Left ventricle myocardium inferior (tissue), 1 donor: ENCODE results near the gene PKDREJ. TPM values are rescaled to one million over a fixed set of nuclear protein-coding genes. Genes with fewer than 3 reads are reported as not detected.
A peak's percentile ranks its signal among the peaks of the same experiment; 100 is the strongest.
"Not testable (repeated sequence)": the region's sequence is repeated elsewhere in the genome, so short reads cannot be mapped to it uniquely, and the experiment has no call there.

Experiments
- DNase-seq: peaks from one replicate; pipeline ENCODE4 v3.0.0-alpha.2; 2020
- H3K27ac ChIP-seq: fragments of 200-600 bp; replicated peaks from 2 replicates; pipeline ENCODE4 v1.8.0; 2021
- H3K27me3 ChIP-seq: fragments of 200-600 bp; 2 replicates; pipeline ENCODE4 v1.8.0; 2021; ENCODE audit warnings: low read depth
- H3K36me3 ChIP-seq: fragments of 200-600 bp; 2 replicates; pipeline ENCODE4 v1.8.0; 2021
- H3K4me1 ChIP-seq: fragments of 200-600 bp; 2 replicates; pipeline ENCODE4 v1.8.0; 2021
- H3K4me3 ChIP-seq: fragments of 200-600 bp; 2 replicates; pipeline ENCODE4 v1.8.0; 2021; ENCODE audit warnings: mild to moderate bottlenecking, moderate library complexity
- H3K9me3 ChIP-seq: fragments of 200-600 bp; replicated peaks from 2 replicates; pipeline ENCODE4 v1.8.0; 2021
- CTCF ChIP-seq: fragments of 200-600 bp; IDR thresholded peaks from 2 replicates; pipeline ENCODE4 v1.8.0; 2021; ENCODE audit warnings: antibody characterized with exemption, mild to moderate bottlenecking, borderline replicate concordance
- intact Hi-C: fragments of 100-400 bp; cut with micrococcal nuclease; formaldehyde crosslinking; loops from one replicate; pipeline ENCODE4 v1.11.0; 2022
- long read RNA-seq: library from polyadenylated mRNA; unstranded; transcript quantifications from one replicate; pipeline ENCODE4 v2.0.0, GENCODE V29; 2021
- total RNA-seq: library from RNA; stranded (reverse); fragmentation: NEBNext Ultra II Directional; extraction: Animal tissue kit (Norgen Biotek cat#: 25700); gene quantifications from one replicate; pipeline ENCODE4 v1.2.1, GENCODE V29; 2021
- donor health status: DM: no; HTN: yes; CAD: no; lungs with severe emphysema.

Gene PKDREJ, protein sequence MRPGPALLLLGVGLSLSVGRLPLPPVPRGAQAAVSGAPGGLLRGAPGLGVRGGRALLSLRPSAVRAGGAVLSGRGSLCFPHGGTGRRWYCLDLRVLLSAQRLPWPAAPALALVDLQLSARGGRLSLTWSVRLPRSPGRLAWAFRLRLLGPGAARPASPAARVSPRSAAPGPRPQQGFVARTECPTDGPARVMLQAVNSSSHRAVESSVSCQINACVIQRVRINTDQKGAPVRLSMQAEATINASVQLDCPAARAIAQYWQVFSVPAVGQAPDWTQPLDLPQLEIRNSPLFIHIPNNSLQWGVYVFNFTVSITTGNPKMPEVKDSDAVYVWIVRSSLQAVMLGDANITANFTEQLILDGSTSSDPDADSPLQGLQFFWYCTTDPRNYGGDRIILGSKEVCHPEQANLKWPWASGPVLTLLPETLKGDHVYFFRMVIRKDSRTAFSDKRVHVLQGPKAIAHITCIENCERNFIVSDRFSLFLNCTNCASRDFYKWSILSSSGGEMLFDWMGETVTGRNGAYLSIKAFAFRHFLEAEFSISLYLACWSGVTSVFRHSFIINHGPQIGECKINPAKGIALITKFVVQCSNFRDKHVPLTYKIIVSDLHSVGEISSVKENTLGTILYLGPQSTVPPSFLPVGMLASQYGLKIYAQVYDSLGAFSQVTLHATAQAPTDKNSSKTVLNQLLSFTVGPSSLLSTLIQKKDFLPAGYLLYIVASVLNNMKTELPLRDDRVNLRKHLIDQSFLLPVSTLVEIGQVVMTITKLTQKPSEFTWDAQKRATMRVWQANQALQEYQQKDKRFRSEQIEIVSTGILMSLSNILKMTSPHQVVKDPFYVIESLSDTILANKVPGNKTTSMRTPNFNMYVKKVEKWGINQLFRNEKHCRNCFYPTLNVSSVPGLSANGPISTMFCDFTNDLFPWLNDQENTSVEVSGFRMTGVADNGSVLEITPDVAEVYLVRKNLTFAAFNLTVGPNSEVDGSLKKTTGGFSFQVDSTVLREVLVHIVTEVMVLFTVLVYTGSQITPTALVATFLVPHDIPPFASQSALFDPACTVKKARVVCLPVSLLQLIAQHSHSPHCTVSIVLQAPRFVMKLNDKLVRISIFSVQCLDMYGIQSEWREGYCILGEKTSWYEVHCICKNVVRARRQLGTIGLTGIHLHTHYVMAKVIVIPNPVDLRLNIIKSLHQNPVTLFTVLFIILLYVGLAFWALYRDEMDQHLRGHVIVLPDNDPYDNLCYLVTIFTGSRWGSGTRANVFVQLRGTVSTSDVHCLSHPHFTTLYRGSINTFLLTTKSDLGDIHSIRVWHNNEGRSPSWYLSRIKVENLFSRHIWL (N-terminal part only)
- 0.08 TPM for total RNA-seq
- long read RNA-seq: 0 reads

DNA sequence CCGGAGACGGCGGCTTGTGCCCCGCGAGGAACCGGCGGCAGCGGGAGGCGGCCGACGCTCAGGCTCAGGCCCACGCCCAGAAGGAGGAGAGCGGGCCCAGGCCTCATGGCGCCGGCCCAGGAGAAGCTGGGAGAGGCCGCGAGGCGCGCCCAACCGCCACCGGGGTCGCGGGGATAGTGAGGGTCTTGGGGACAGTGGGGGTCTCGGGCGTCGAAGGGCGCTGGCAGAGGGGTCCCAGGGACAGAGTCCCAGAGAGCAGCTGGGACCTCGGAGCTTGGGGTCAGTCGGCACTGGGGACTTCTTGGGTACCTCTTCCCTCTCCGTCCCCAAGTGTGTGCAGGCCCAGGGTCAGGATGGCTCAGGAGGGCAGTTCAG is at the start of gene PKDREJ:
Gene PKDREJ (minus strand): TSS at position 128 of the 375 bp plus-strand sequence. CDS start 21 bp downstream, at position 107.
- intact Hi-C loops: no loop called here
- no peaks in the 10 kb centered on the region for H3K36me3 ChIP-seq
- H3K9me3 ChIP-seq: no peaks in the 10 kb centered on the region
- peak within 1 kb of the TSS; percentile 51 for H3K4me3 ChIP-seq
- H3K27ac ChIP-seq: no peak within 1 kb of the TSS
- peaks cover 23% of the 10 kb centered on the region for H3K4me1 ChIP-seq
- no peak for DNase-seq
- H3K27me3 ChIP-seq: no peaks in the 10 kb centered on the region
- TF ChIP-seq CTCF: no peak

DNA sequence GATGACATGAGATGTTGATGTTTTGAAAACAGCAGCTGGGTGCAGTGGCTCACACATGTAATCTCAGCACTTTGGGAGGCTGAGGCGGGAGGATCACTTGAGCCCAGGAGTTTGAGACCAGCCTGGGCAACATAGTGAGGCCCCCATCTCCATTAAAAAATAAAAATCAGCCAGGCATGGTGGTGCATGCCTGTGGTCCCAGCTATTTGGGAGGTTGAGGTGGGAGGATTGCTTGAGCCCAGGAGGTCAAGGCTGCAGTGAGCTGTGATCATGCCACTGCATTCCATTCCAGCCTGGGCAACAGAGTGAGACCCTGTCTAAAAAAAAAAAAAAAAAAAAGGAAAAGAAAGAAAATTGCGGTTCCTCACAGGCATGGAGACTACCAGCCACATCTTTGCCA is 49.7 kb upstream of the PKDREJ start:
- intact Hi-C loops: loop anchor here (5.0 to 10.0 kb wide), 2 partner anchors 191 to 328 kb away; no protein-coding TSS in a partner anchor
- H3K4me1 ChIP-seq: peaks cover 14% of the 10 kb centered on the region
- DNase-seq, H3K36me3 ChIP-seq, H3K4me3 ChIP-seq, H3K27me3 ChIP-seq, H3K9me3 ChIP-seq, H3K27ac ChIP-seq: not testable (repeated sequence)

- Histone ChIP-seq H3K4me1 (peaks cover 14% of the 10 kb centered on the region), H3K36me3 (no peaks in the 10 kb centered on the region), H3K9me3 (no peaks in the 10 kb centered on the region), H3K27me3 (no peaks in the 10 kb centered on the region), H3K4me3 (no peak overlapping the region), H3K27ac (no peak overlapping the region)
- DNase-seq: no peak
- intact Hi-C loops: loop anchor here (5.0 to 10.0 kb wide), 2 partner anchors 190 to 327 kb away; no protein-coding TSS in a partner anchor
- TF ChIP-seq CTCF: no peak
These were observed 48.9 kb upstream of the PKDREJ start for GRCh38 chr22:46312056-46312455.

- Histone ChIP-seq H3K4me1 (peaks cover 14% of the 10 kb centered on the region), H3K4me3 (no peak overlapping the region), H3K9me3 (no peaks in the 10 kb centered on the region), H3K27ac (peak overlapping the region; percentile 57), H3K27me3 (no peaks in the 10 kb centered on the region), H3K36me3 (no peaks in the 10 kb centered on the region)
- intact Hi-C loops: loop anchor here (5.0 to 10.0 kb wide), 2 partner anchors 187 to 325 kb away; no protein-coding TSS in a partner anchor
- DNase-seq: peak; percentile 59
- no peak for TF ChIP-seq CTCF
These were observed 46.5 kb upstream of the PKDREJ start for GRCh38 chr22:46309526-46310085.

DNA sequence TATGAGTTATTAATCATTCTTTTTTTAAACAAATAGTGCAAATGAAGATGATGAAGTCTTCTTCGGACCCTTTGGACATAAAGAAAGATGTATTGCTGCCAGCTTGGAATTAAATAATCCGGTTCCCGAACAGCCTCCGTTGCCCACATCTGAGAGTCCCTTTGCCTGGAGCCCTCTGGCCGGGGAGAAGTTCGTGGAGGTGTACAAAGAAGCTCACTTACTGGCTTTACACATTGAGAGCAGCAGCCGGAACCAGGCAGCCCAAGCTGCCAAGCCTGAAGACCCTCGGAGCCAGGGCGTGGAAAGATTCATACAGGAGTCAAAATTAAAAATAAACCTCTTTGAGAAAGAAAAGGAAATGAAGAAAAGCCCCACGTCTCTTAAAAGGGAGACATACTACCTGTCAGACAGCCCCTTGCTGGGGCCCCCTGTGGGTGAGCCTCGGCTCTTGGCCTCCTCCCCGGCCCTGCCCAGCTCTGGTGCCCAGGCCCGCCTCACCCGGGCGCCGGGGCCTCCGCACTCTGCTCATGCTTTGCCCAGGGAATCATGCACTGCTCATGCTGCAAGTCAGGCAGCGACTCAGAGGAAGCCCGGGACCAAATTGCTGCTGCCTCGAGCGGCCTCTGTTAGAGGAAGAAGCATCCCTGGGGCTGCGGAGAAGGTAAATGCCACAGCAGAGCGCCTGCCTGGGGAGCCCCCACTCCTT is 45.3 kb upstream of the PKDREJ start:
- DNase-seq: no peak
- Histone ChIP-seq H3K4me3 (no peak overlapping the region), H3K4me1 (peaks cover 14% of the 10 kb centered on the region), H3K9me3 (no peaks in the 10 kb centered on the region), H3K27ac (no peak overlapping the region), H3K27me3 (no peaks in the 10 kb centered on the region), H3K36me3 (no peaks in the 10 kb centered on the region)
- TF ChIP-seq CTCF: no peak
- intact Hi-C loops: no loop called here
